ENCODE data around the gene IQUB.
A peak's percentile ranks its signal among the peaks of the same experiment; 100 is the strongest.

The IQUB gene

GRCh38 chr7:123498601-123499000 is 35.8 kb downstream of the IQUB start:
- TF ChIP-seq GABPA (IDR thresholded peaks at IDR 0.05; ENCODE audit: low read depth) (no peak), CTCF (IDR thresholded peaks at IDR 0.05; ENCODE audit: insufficient read depth, low read length) (no peak), SPI1 (IDR thresholded peaks at IDR 0.05; ENCODE audit: borderline replicate concordance, low read depth) (no peak), REST (IDR thresholded peaks at IDR 0.05; ENCODE audit: insufficient replicate concordance, low read depth) (no peak), POLR2AphosphoS5 (IDR thresholded peaks at IDR 0.05; ENCODE audit: low read depth) (no peak)
- Histone ChIP-seq H3K4me3 (replicated peaks; ENCODE audit: insufficient read depth, low read length) (no peak overlapping the region), H3K27ac (replicated peaks) (no peak overlapping the region), H3K27me3 (ENCODE audit: insufficient read depth, poor library complexity, severe bottlenecking) (no peaks in the 10 kb centered on the region)
- DNase-seq (ENCODE audit: low read depth in 1 of 2, low spot score in 1 of 2) = no peak

DNA sequence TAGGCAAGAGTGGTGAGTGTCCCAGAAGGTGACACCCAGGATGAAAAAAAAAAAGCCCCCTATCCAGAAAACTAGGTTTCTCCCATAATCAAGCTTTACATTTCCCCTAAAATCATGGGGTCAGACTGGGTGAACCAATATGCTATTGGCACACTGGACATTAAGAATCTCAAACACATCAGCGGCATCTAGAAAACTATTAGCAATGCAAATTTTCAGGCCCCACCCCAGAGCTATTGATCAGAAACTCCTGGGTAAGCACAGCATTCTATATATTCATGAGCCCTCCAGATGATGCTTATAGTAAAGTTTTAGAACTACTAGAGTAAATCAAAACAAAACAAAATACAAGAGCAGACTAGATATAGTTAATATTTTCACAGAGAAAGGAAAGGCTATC is 36.4 kb downstream of the IQUB start:
- Histone ChIP-seq H3K27ac (replicated peaks) (no peak overlapping the region), H3K4me3 (replicated peaks; ENCODE audit: insufficient read depth, low read length) (no peak overlapping the region), H3K27me3 (ENCODE audit: insufficient read depth, poor library complexity, severe bottlenecking) (no peaks in the 10 kb centered on the region)
- TF ChIP-seq GABPA (IDR thresholded peaks at IDR 0.05; ENCODE audit: low read depth) (no peak), CTCF (IDR thresholded peaks at IDR 0.05; ENCODE audit: insufficient read depth, low read length) (no peak), REST (IDR thresholded peaks at IDR 0.05; ENCODE audit: insufficient replicate concordance, low read depth) (no peak), SPI1 (IDR thresholded peaks at IDR 0.05; ENCODE audit: borderline replicate concordance, low read depth) (no peak), POLR2AphosphoS5 (IDR thresholded peaks at IDR 0.05; ENCODE audit: low read depth) (no peak)
- no peak for DNase-seq (ENCODE audit: low read depth in 1 of 2, low spot score in 1 of 2)

DNA sequence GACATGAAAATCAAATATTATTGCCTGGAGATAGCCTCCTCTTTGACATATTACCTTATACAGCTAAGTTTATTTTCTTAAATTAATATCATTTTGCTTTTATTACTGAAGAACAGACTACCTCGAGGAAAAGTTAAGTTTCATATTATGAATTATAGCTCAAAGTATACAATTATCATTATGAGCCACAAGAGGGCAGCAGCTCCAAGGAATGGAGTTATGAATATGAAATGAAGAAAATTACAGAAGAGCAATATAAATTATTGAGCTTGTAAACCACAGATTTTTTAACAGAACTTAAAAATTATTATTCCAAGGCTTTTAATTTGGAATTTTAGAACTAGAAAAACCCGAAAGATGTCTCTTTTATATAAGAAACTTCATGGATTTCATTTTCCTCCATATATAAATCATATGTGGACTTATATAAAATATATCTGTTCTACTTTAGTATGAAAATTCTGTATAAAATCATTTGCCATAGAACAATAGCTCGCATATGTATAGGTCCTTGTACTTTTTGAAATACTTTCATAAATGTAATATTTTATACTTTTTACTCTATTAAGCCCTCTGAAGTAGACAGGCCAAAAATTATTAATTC is 40.1 kb downstream of the IQUB start:
- TF ChIP-seq SPI1 (IDR thresholded peaks at IDR 0.05; ENCODE audit: borderline replicate concordance, low read depth) = no peak
- no peak for TF ChIP-seq POLR2AphosphoS5 (IDR thresholded peaks at IDR 0.05; ENCODE audit: low read depth)
- peak; percentile 5 for TF ChIP-seq CTCF (IDR thresholded peaks at IDR 0.05; ENCODE audit: insufficient read depth, low read length)
- no peak for TF ChIP-seq REST (IDR thresholded peaks at IDR 0.05; ENCODE audit: insufficient replicate concordance, low read depth)
- no peak for TF ChIP-seq GABPA (IDR thresholded peaks at IDR 0.05; ENCODE audit: low read depth)
- H3K27me3 ChIP-seq (ENCODE audit: insufficient read depth, poor library complexity, severe bottlenecking) = no peaks in the 10 kb centered on the region
- DNase-seq (ENCODE audit: low read depth in 1 of 2, low spot score in 1 of 2) = no peak
- no peak overlapping the region for H3K4me3 ChIP-seq (replicated peaks; ENCODE audit: insufficient read depth, low read length)
- no peak overlapping the region for H3K27ac ChIP-seq (replicated peaks)

Measured in HL-60 (cell line).